HG03521 (cell line): ENCODE measurements around the gene CUZD1.

ENCODE experiments used
- ATAC-seq: cut with Tn5 transposase; IDR thresholded peaks from one replicate; pipeline ENCODE4 v1.9.1; 2021; ENCODE audit warnings: mild to moderate bottlenecking, moderate library complexity; ENCODE audit not compliant: unreplicated experiment

Gene CUZD1

DNA sequence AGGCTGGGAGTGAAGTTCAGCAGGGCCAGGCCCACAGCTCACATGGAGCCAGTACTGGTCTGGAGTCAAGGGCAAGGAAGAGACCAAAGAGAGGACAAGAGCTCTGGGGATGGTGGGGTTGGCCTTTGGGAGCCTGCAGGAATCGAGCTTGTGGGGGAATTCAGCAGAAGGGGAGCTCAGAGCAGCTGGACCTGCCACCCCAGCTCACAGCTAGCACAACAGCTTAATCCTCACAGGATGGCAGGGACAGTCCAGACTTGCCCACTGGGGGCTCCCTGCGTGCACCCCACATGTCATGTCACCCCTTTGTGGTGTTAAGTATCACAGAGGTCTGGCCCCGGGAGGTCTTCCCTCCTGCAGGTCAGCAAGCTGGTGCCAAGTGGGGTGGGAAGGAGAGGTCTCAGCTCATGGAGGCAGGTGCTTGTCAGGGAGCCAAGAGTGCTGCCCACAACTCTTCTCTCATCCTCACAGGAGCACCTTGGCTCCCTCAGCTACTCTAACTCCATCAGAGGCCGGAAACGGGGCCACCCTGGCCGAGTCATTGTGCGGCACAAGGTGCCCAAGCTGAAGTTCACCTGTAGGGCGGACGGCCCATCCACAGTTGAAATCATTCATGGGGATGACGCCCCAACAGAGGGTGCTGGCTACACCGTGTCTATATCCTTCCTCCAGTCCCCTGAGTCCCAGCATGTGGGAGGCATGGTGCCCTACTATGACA lies 22.5 kb downstream of the CUZD1 start:
- ATAC-seq = no peak

GRCh38 chr10:122821808-122822207 lies 23.8 kb downstream of the CUZD1 start:
- ATAC-seq = no peak

DNA sequence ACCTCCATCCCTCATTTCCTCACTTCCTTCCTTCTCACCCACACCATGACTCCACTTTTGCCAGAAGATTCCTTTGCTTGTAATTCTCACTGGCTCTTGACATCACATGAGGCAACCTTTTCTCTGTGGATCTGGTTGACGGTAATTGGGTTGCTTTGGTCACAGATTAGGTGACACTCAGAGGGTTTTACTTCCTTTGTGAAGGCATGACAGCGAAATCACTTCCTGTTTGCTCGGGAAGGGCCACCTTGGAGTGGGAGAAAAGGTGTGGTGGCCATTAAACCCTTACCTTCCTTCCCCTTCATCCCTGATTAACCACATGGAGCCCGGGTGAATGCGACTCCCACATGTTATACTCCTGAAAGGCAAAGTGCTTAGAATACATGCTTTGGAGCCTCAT lies 30.2 kb downstream of the CUZD1 start:
- no peak for ATAC-seq

DNA sequence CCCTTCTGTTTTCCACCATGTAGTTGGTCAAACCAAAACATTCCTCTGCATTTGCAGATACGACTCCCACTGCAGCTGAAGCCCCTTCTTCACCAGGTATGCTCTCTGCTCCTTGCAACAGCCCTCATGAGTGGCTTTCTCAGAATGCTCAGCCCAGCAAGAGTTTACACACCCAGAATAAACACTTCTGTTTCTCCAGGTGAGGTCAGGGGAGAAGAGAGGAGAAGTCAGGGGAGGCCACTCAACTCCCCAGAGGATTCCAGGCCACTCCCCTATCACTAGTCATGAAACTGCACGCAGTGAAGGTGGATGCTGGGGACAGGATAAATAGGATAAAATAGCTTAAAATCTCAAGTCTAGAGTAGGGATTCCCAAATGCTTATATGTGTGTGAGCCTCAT lies 31.2 kb downstream of the CUZD1 start:
- no peak for ATAC-seq

DNA sequence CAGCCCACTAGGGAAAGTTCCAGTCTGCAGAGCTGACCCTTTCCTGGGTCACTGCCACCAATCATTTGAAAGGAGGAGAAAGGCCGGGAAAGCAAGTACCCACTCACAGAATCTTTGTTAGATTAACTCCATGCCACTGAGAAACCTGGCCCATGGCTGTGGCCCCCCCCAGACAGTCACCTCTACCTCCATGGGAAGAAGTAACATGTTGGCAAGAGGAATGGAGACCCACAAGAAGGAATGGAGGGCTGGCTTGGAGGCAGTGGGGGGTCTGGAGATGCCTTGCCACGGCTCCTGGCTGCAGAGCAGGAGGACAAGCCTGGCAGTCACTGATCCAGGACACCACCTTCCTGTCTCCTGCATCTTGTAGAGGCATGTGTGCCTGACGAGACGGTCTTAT lies 32.9 kb downstream of the CUZD1 start:
- ATAC-seq = no peak

DNA sequence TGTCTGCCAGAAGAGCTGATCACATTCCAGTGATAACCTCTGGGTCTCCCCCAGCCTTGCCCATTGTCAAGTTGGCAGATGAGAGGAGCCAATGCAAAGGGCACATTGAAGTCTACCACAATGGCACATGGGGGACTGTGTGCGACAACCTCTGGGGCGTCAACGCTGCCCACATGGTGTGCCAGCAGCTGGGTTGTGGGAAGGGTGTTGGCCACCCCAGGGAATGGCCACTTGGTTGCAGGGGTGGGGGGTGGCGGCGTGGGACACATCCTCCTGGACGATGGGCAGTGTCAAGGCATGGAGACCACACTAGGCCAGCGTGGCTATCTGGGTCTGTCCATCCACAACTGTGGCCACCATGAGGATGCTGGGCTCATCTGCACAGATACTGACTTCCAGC lies 43.4 kb downstream of the CUZD1 start:
- ATAC-seq = no peak

DNA sequence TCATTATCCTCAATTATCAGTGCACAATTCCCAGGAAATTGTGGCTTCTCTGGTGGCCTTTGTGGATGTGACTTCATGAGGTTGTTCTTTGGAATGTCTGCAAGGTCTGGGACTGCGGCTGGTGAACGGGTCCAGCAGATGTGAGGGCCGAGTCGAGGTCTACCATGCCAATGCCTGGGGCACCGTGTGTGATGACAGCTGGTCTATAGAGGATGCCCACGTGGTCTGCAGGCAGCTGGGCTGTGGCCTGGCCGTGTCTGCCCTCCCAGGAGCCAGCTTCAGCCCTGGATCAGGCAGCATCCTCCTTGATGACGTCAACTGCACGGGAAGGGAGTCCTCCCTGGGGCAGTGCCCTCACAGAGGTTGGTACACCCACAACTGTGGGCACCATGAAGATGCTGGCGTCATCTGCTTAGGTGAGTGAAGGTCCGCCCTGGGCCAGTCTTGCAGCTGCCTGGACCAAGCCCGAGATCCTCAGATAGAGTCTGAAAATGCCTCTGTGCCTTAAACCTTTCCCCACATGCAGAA lies 46.9 kb downstream of the CUZD1 start:
- ATAC-seq = no peak

GRCh38 chr10:122796796-122797195 lies 48.9 kb downstream of the CUZD1 start:
- no peak for ATAC-seq

DNA sequence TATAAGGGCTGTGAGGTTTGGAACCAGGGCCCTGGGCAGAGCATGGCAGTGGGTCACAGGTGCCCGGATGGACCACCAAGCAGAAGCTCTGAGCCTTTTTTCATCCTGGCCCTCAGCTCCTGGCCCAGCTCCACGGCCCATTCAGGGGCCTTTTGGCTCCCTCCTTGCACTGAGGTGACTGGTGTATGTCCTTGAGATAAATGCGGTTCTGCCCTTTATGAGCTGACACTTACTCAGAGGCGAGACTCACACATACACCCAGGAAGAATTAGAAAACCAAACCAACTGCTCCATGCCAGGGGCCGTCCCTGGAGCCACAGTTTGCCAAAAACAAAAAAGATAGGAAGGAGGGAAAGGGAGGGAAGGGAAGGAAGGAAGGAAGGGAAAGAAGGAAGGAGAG lies 49.7 kb downstream of the CUZD1 start:
- ATAC-seq = no peak

GRCh38 chr10:122786269-122786668 lies 59.4 kb downstream of the CUZD1 start:
- no peak for ATAC-seq

DNA sequence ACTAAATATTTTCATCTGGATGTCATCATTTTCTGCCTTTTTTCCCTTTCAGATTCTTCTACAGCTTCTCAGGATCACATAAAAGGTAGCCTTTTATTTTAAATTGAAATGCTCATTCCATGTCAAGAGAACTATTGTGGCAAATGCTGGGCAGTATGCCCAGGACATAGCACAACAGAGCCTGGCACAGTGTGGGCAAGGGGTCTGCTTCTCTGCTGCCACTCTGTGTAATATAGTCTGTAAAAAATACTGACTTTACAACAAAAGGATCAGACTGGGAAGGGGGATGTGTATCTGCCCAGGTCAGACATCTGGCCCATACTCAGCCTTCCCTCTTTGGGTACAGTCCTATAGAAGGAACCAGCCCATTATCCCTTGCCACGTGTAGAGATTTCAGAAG lies 62.7 kb downstream of the CUZD1 start:
- no peak for ATAC-seq
